ENCODE data around the gene SLC6A19.

GRCh38 chr5:1224631-1225030, 23.2 kb downstream of the SLC6A19 start:
- TF ChIP-seq POLR2A (IDR thresholded peaks at IDR 0.05) (no peak), CTCF (IDR thresholded peaks at IDR 0.05) (no peak), EP300 (IDR thresholded peaks at IDR 0.05) (no peak)

Data from stomach (tissue), 4 donors.